HG02884 (cell line): ENCODE data around the gene LOX.
"Not testable (repeated sequence)": the region's sequence is repeated elsewhere in the genome, so short reads cannot be mapped to it uniquely, and the experiment has no call there.

Experiments
- ATAC-seq: cut with Tn5 transposase; IDR thresholded peaks from one replicate; pipeline ENCODE4 v1.9.1; 2021; ENCODE audit warnings: mild to moderate bottlenecking, moderate library complexity; ENCODE audit not compliant: unreplicated experiment

Gene LOX

DNA sequence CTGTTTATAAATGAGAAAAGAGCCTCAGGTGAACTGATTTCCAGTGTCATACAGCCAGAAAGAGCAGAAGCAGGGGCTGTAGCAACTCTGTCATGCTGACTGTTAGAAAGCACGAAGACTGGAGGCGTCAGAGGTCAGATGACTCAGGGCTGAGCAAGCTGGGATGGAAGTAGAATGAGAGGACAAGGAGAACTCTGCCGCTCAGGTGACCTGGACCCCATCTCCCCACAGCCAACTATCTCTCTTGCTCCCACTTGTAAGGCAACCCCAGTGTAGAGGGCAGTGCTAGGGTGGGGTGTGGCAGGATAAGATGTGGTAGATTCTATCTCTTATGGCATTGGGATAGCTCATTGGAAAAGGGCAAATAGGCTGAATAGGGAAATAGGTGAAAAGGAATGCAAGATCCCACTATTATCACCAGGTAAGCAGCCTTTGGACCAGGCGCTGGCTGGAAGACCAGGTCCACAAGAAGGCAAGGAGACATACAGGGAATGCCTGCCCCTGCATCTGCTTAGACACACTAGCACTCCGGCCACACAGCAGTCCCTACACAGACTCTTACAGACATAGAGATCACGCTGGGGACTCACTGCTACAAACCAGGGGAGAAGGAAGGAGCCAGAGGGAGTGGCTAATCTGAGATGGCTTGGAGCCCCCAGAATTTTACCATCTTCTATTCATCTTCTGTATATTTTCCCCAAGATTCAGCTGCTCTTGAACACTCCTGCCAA is 21.2 kb upstream of the LOX start:
- ATAC-seq, result no peak

GRCh38 chr5:122097391-122097790 is 19.3 kb upstream of the LOX start:
- no peak for ATAC-seq

DNA sequence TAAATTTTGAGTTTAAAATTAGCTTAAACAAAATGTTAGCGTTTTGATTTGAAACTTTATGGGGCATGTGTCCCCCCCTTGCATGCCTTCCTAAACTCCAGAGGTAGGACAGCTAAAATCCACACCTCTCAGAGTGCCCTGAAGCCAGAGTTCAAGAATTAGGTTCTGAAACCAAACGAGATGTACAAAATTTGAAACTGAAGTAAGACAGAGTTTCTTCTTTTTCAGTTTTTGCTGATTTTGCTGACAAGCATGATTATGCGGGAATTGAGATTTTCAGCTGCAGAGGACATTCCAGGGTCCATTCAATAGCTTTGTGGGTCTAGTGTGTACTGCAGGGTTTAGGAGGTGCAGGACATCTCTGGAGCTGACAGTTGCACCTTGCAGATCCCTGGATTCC is 17.1 kb upstream of the LOX start:
- ATAC-seq, result no peak

DNA sequence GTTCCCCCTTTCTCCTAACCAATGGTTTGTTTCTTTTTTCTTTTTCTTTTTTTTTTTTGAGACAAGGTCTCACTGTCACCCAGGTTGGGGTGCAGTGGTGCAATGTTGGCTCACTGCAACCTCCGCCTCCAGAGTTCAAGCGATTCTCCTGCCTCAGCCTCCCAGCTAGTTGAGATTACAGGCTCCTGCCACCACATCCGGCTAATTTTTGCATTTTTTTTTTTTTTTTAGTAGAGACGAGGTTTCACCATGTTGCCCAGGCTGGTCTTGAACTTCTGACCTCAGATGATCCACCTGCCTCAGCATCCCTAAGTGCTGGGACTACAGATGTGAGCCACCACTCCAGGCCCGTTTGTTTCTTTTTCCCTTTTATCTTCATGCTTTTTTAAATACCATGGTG is 16.2 kb upstream of the LOX start:
- ATAC-seq, result not testable (repeated sequence)

DNA sequence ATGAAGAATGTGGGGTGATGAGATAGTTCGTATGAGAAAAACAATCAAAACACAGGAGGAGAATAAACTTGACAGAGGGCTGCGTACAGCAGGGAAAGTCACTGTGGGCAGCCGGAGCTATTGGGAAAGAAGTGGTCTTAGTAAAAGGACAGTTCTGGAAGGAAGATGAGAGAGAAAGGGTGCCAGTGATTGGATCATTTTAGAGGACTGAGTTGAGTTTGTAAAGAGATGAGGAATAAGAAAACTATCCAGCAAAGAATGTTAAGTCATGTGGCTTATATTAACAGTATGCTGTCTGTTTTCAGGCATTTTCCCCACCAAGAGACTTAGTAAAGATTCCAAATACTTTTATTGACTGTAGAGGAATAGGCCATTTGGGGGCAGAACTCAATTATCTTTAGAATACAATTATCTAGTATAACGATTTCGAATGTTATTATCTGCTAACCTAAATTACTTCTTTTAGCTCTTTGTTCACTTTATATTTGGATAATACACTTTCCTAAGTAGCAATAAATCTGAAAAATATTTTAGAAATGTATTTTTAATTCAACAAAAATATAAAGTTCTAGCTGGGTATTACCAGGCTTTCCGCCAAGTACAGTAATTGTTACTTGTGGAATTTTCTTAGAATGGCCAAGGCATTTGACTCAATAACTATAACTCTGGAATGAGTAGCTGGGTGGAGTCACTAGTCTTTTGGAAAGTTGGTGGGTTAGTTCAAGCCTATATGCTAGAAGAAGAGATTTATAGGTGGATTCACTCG is 15.5 kb upstream of the LOX start:
- ATAC-seq, result no peak

DNA sequence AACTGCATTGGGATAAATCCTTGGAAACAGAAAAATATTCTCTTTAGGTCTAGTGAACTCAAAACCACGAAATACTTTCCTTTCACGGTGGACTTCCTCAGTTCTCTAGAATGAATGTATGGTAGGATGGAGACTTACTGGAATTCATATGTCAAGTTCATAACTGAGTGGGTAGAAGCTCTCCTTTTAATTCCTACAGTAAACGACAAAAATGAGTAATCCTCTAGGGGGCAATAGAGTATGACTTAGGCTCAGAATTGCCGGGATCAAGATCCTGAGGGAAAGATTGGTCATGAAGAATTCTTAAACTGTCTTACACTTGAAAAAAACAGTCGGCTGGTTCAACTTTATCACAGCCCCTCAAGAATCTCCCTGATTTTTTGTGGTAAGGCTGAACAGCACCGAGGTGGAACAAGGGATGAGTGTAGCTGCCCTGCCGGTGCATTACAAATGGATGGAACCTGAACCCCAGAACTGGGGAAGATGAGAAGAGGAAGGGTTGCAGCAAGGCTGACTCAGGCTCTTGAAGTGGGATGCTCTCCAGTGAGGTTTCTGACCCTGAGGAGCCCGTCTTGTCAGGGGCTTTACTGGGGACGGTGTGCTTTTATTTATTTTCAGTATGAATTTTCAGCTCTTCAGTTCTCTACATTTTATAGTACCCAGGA is 14.0 kb upstream of the LOX start:
- ATAC-seq, result no peak

DNA sequence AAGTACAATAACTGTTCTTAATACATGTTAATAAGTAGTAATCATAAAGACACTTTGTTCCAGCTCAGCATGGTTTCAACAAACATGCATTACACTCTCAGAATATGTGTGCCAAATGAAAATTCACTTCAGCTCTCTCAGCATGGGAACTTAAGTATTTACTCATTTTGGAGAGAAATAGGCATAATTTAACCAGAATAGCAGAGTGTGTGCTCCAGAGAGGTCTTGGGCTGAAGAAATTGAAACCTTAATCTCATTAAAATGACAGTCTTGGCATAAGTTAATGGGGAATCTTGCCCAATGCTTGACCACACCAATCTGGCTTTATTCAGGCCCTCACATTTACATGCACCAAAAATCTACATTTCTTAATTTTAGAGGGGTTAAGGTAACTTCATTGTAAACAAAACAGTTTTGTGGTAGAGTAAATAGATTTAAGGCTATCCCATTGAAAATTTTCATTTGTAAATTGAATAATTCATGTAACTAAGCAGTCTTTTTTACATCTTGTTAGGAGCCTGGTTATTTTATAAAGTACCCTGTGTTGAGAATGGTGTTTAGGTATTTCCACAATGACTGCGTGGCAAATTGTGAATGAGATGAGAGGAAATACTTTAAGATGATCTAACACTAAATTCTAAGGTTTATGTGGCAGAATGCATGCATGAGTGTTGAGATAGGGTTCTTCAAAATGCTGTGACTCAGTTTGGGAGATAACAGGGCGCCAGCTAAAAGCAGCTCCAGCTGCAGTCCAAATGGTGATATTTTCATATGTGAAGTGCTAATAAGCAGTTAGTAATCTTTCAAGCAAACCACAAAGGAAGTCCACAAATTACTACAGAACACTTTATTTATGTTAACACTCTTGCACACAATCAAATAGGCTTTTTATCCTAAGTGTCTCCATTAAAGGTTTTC is 11.3 kb upstream of the LOX start:
- no peak for ATAC-seq

GRCh38 chr5:122085041-122085440 is 7.0 kb upstream of the LOX start:
- no peak for ATAC-seq

DNA sequence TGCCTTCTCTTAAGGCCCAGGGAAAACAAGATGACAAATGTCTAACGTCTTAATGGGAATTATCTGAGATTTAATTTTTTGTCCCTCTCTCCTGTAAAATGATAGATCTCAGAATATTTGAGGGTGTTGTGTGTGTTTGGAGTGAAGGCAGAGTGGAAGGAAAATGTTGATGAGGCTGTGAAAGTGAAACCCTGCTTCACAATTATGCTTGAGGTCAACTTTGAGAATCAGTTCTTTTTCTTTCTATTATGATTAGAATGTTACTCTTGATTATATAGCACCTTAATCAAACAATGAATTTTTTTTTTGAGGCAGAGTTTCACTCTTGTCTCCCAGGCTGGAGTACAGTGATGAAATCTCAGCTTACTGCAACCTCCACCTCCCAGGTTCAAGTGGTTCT is 5.5 kb upstream of the LOX start:
- ATAC-seq, result no peak

GRCh38 chr5:122081541-122081940 is 3.5 kb upstream of the LOX start:
- no peak for ATAC-seq

DNA sequence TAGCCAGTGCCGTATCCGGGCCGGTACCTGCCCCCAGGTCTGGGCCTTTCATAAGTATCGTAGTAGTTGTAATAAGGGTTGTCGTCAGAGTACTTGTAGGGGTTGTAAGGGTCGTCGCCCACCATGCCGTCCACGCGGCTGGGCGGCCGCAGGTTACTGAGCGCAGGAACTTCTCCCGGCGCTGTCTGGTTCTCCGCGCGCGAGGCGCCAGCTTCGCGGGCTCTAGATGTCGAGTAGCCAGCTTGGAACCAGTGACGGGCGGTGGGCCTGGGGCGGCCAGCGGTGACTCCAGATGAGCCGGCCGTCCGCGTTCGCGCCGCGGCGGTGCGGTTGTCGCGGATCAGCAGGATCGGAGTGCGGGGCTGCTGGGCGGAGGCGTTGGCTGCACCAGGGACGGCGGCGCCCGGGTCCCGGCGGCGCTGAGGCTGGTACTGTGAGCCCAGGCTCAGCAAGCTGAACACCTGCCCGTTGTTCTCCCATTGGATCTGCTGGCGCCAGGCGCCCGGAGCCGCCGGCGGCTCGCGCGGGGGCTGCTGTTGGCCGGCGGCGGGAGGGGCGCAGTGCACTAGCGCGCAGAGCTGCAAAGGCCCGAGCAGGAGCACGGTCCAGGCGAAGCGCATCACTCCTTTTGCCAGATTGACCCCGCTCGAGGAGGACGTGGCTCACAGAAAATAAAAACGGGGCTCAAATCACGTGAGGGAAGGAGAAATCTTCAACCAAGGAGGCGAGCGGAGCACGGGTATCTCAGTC is 518 bp downstream of the LOX start:
- peak; percentile 28 for ATAC-seq

GRCh38 chr5:122076669-122077365 is 1.2 kb downstream of the LOX start:
- peak; percentile 55 for ATAC-seq

- no peak for ATAC-seq
Observed at GRCh38 chr5:122076050-122076461, 2.0 kb downstream of the LOX start.

- ATAC-seq, result no peak
Observed at GRCh38 chr5:122073864-122074263, 4.2 kb downstream of the LOX start.

- no peak for ATAC-seq
Observed at GRCh38 chr5:122073018-122073417, 5.0 kb downstream of the LOX start.

GRCh38 chr5:122067390-122067789 is 10.7 kb downstream of the LOX start:
- no peak for ATAC-seq

- no peak for ATAC-seq
Observed at GRCh38 chr5:122064992-122065391, 13.1 kb downstream of the LOX start.

DNA sequence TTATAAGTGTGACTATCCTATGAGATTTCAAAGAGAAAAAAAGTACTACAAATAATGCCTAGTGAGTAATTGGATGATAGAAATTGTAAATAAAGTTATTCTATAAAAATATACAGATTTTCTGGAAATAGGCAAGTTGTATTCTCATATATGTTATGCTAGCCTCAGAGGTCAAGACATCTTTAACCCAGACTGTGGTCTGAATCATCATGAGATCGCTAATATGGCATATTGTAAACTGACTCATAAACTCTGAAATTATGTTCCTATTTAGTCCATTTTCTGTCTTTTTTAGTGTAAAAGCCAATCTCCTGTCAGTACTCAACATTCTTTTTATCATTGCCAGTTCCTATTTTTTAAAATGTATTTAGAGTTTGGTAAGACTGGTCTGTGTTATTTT is 14.2 kb downstream of the LOX start:
- ATAC-seq, result no peak

- ATAC-seq, result no peak
Observed at GRCh38 chr5:122062205-122062604, 15.9 kb downstream of the LOX start.

- ATAC-seq, result no peak
Observed at GRCh38 chr5:122056913-122057312, 21.1 kb downstream of the LOX start.
